Right atrium auricular region (tissue), 2 donors: ENCODE data around the gene WDR47. TPM values are rescaled to one million over a fixed set of nuclear protein-coding genes. Genes with fewer than 3 reads are reported as not detected.
"Not testable (repeated sequence)": the region's sequence is repeated elsewhere in the genome, so short reads cannot be mapped to it uniquely, and the experiment has no call there.

Experiments
- DNase-seq: peaks from one replicate; pipeline ENCODE4 v3.0.0-alpha.2; 2019; ENCODE audit warnings: low spot score
- H3K27ac ChIP-seq, 2 donors: fragments of 200-600 bp; sonication (generic); 1 replicate in 1 of 2; 2 replicates in 1 of 2; pipeline ENCODE4 v1.5.1; 2016 to 2019
- H3K27me3 ChIP-seq, 2 donors: fragments of 200-600 bp; sonication (generic); one replicate each; pipeline versions ENCODE4 v1.5.1 to v1.6.0; 2017 to 2019
- H3K36me3 ChIP-seq: fragments of 200-600 bp; sonication (generic); one replicate; pipeline ENCODE4 v1.5.1; 2016
- H3K4me1 ChIP-seq, 2 donors: fragments of 200-600 bp; sonication (generic); one replicate each; pipeline versions ENCODE4 v1.5.1 to v1.6.0; 2017 to 2019
- H3K4me3 ChIP-seq, 2 donors: fragments of 200-600 bp; sonication (generic); 1 replicate in 1 of 2; 2 replicates in 1 of 2; pipeline ENCODE4 v1.5.1; 2017 to 2019; ENCODE audit warnings: mild to moderate bottlenecking in 1 of 2, moderate library complexity in 1 of 2
- H3K9me3 ChIP-seq, 2 donors: fragments of 200-600 bp; sonication (generic); one replicate each; pipeline ENCODE4 v1.5.1; 2019
- total RNA-seq, 2 donors: library from RNA; depleted of rRNA; stranded (reverse); fragments of >200 nt; gene quantifications; one replicate each; pipeline ENCODE4 v1.1.0, GENCODE V29; 2016
- TF ChIP-seq, protein P1 (sequence below), 2 donors: fragments of 200-600 bp; sonication (generic); IDR thresholded peaks; one replicate each; pipeline ENCODE4 v1.5.1; 2019; ENCODE audit warnings: antibody characterized with exemption in 2 of 2

The WDR47 gene
- total RNA-seq, 2 donors from 2014 or later = 14.0 to 22.4 TPM

DNA sequence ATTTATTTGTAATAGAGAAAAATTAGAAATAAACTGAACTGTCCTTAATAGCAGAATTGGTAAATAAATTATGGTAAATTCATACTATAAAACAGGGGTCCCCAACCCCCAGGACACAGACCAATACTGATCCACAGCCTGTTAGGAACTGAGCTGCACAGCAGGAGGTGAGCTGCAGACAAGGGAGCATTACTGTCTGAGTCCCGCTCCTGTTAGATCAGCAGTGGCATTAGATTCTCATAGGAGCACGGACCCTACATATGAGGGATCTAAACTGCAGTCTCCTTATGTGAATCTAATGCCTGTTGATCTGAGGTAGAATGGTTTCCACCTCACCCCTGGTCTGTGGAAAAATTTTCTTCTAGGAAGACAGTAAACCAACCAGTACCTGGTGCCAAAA, 7.5 kb downstream of the WDR47 start:
- Histone ChIP-seq H3K4me3 (no peak overlapping the region), H3K27me3 (no peaks in the 10 kb centered on the region), H3K36me3 (no peaks in the 10 kb centered on the region), H3K4me1 (no peaks in the 10 kb centered on the region), H3K9me3 (no peaks in the 10 kb centered on the region), H3K27ac (no peak overlapping the region)
- TF ChIP-seq, protein P1, sequence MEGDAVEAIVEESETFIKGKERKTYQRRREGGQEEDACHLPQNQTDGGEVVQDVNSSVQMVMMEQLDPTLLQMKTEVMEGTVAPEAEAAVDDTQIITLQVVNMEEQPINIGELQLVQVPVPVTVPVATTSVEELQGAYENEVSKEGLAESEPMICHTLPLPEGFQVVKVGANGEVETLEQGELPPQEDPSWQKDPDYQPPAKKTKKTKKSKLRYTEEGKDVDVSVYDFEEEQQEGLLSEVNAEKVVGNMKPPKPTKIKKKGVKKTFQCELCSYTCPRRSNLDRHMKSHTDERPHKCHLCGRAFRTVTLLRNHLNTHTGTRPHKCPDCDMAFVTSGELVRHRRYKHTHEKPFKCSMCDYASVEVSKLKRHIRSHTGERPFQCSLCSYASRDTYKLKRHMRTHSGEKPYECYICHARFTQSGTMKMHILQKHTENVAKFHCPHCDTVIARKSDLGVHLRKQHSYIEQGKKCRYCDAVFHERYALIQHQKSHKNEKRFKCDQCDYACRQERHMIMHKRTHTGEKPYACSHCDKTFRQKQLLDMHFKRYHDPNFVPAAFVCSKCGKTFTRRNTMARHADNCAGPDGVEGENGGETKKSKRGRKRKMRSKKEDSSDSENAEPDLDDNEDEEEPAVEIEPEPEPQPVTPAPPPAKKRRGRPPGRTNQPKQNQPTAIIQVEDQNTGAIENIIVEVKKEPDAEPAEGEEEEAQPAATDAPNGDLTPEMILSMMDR (IDR thresholded peaks at IDR 0.05) = no peak
- DNase-seq = no peak

DNA sequence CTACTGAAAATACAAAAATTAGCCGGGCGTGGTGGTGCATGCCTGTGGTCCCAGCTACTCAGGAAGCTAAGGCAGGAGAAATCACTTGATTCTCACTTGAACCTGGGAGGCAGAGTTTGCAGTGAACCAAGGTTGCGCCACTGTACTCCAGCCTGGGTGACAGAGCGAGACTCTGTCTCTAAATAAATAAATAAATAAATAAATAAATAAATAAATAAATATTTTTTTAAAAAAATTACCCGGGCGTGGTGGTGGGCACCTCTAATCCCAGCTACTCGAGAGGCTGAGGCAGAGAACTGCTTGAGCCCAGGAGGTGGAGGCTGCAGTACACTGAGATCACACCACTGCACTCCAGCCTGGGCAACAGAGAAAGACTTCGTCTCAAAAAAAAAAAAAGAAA, 12.4 kb downstream of the WDR47 start:
- DNase-seq, H3K4me3 ChIP-seq, H3K27ac ChIP-seq, H3K36me3 ChIP-seq, H3K4me1 ChIP-seq, H3K27me3 ChIP-seq, H3K9me3 ChIP-seq: not testable (repeated sequence)

DNA sequence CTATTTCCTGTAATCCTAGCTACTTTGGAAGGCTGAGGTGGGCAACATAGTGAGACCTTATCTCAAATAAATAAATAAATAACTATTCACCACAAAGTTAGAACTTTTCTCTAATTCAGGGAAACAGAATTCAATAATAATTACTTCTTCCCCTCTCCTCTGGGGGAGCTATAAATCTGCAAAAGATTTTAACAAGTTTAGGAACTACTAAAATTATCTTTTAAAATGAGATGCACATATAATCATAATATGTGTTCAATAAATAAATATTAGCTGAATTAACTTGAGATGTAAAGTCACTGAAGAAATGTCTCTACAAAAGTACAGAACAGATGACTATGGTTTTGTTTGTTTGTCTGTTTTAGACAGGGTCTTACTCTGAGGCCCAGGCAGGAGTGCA, 14.1 kb downstream of the WDR47 start:
- Histone ChIP-seq H3K27me3 (no peaks in the 10 kb centered on the region), H3K27ac (no peak overlapping the region), H3K4me1 (no peaks in the 10 kb centered on the region), H3K9me3 (no peaks in the 10 kb centered on the region), H3K4me3 (no peak overlapping the region), H3K36me3 (no peaks in the 10 kb centered on the region)
- TF ChIP-seq, protein P1 (IDR thresholded peaks at IDR 0.05) = peak in 1 of 2 donors; percentile 13
- no peak for DNase-seq

DNA sequence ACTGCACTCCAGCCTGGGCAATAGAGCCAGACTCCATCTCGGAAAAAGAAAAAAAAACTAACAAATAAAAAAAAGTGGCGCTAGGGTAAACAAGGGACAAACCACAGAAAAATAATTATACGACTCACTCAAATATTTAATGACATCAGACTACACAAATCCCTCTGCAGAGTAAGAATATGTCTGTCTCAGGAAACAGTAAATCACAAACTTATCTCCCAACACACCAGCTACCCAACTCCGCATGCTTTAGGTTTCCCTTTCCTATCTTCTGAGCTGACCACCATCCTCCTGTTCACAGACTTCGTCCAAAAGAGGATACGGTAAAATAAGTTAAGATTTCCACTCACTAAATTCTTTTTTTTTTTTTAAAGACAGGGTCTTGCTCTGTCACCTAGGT, 16.2 kb downstream of the WDR47 start:
- TF ChIP-seq, protein P1 (IDR thresholded peaks at IDR 0.05) = no peak

DNA sequence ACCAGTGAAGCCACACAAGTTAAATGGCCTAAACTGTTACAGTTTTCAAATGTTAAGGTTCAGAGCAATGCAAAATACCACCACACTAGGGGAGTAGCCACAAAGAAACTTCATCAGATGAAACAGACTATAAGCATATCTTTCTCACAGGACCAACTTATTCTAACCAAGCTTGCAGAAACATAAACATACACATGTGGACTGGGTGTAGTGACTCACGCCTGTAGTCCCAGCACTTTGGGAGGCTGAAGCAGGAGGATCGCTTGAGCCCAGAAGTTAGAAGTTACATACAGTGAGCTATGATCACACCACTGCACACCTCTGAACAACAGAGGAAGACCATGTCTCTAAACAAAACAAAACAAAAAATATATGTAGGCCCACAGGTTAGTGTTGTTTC, 17.3 kb downstream of the WDR47 start:
- TF ChIP-seq, protein P1 (IDR thresholded peaks at IDR 0.05) = no peak
- no peaks in the 10 kb centered on the region for H3K9me3 ChIP-seq
- H3K27me3 ChIP-seq = no peaks in the 10 kb centered on the region
- DNase-seq = no peak
- H3K4me1 ChIP-seq = no peaks in the 10 kb centered on the region
- H3K4me3 ChIP-seq = no peak overlapping the region
- H3K27ac ChIP-seq = no peak overlapping the region
- H3K36me3 ChIP-seq = no peaks in the 10 kb centered on the region

More for the DNA sequence above, 16.2 kb downstream of the WDR47 start:
- H3K9me3 ChIP-seq = no peaks in the 10 kb centered on the region
- no peaks in the 10 kb centered on the region for H3K36me3 ChIP-seq
- H3K4me3 ChIP-seq = no peak overlapping the region
- no peak for DNase-seq
- H3K4me1 ChIP-seq = no peaks in the 10 kb centered on the region
- H3K27me3 ChIP-seq = no peaks in the 10 kb centered on the region
- H3K27ac ChIP-seq = no peak overlapping the region

DNA sequence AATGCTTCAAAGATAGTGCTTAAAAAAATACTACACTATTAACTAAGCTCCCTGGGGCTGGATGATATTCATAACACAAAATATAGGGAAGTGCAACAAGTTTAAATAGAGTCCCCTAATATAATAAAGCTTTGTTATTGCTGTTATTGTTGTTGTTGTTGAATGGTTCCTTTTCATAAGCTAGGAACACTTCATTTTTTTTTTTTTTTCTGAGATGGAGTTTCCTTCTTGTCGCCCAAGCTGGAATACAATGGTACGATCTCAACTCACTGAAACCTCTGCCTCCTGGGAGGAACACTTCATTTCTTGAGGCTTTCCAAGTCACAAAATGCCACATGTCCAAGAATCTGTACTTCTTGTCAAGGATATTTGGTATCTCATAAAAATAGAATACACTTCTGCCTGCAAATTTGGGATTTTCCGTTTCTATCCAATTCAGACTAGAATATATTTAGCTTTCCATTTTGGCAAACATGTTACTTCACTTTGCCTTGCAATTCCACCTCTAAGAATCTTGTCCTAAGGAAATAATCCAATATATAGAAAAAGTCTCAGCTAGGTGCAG, 21.1 kb downstream of the WDR47 start:
- Histone ChIP-seq H3K9me3 (no peaks in the 10 kb centered on the region), H3K36me3 (peaks cover 16% of the 10 kb centered on the region), H3K4me3 (no peak overlapping the region), H3K27ac (no peak overlapping the region), H3K4me1 (no peaks in the 10 kb centered on the region), H3K27me3 (no peaks in the 10 kb centered on the region)
- no peak for DNase-seq
- TF ChIP-seq, protein P1 (IDR thresholded peaks at IDR 0.05) = no peak

DNA sequence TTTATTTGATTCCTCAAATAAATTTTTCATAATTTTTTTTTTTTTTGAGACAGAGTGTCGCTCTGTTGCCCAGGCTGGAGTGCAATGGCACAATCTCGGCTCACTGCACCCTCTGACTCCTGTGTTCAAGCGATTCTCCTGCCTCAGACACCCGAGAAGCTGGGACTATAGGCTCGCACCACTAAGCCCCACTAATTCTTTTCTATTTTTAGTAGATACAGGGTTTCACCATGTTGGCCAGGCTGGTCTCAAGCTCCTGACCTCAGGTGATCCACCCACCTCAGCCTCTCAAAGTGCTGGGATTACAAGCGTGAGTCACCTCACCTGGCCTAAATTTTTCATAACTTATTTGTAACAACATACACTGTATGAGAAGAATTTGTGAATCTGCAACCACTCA, 24.2 kb downstream of the WDR47 start:
- not testable (repeated sequence) for H3K27ac ChIP-seq, DNase-seq, H3K9me3 ChIP-seq, H3K4me1 ChIP-seq, H3K4me3 ChIP-seq, H3K27me3 ChIP-seq
- peaks cover 37% of the 10 kb centered on the region for H3K36me3 ChIP-seq
